Measurements from ENCODE around the gene AKT1S1. TPM values are rescaled to one million over a fixed set of nuclear protein-coding genes. Genes with fewer than 3 reads are reported as not detected.

Gene AKT1S1
- total RNA-seq, 1 donor from 2014 or later: 48.8 TPM

- peak; percentile 40 for TF ChIP-seq CTCF (IDR thresholded peaks at IDR 0.05; ENCODE audit: unreplicated experiment)
- H3K9me3 Mint-ChIP-seq (ENCODE audit: low read depth): no peaks in the 10 kb centered on the region
- DNase-seq (ENCODE audit: low spot score, unreplicated experiment): no peak
- peaks cover 29% of the 10 kb centered on the region for H3K4me1 Mint-ChIP-seq (ENCODE audit: low read depth)
- no peaks in the 10 kb centered on the region for H3K27me3 Mint-ChIP-seq
- H3K36me3 Mint-ChIP-seq (ENCODE audit: insufficient read depth): peaks cover 35% of the 10 kb centered on the region
- no peak overlapping the region for H3K4me3 Mint-ChIP-seq (ENCODE audit: low read depth)
- H3K27ac Mint-ChIP-seq: peak overlapping the region; percentile 90
Measured at GRCh38 chr19:49916839-49917733, 39.9 kb upstream of the AKT1S1 start.

GRCh38 chr19:49915271-49915670 is 38.1 kb upstream of the AKT1S1 start:
- no peak for DNase-seq (ENCODE audit: low spot score, unreplicated experiment)
- no peaks in the 10 kb centered on the region for H3K9me3 Mint-ChIP-seq (ENCODE audit: low read depth)
- peaks cover 16% of the 10 kb centered on the region for H3K4me1 Mint-ChIP-seq (ENCODE audit: low read depth)
- peak; percentile 19 for TF ChIP-seq CTCF (IDR thresholded peaks at IDR 0.05; ENCODE audit: unreplicated experiment)
- no peak overlapping the region for H3K27ac Mint-ChIP-seq
- H3K4me3 Mint-ChIP-seq (ENCODE audit: low read depth): no peak overlapping the region
- H3K36me3 Mint-ChIP-seq (ENCODE audit: insufficient read depth): peaks cover 33% of the 10 kb centered on the region
- H3K27me3 Mint-ChIP-seq: no peaks in the 10 kb centered on the region

GRCh38 chr19:49913720-49914119 is 36.6 kb upstream of the AKT1S1 start:
- peak overlapping the region; percentile 78 for H3K27ac Mint-ChIP-seq
- H3K36me3 Mint-ChIP-seq (ENCODE audit: insufficient read depth): peaks cover 32% of the 10 kb centered on the region
- peaks cover 16% of the 10 kb centered on the region for H3K4me1 Mint-ChIP-seq (ENCODE audit: low read depth)
- no peaks in the 10 kb centered on the region for H3K27me3 Mint-ChIP-seq
- DNase-seq (ENCODE audit: low spot score, unreplicated experiment): no peak
- TF ChIP-seq CTCF (IDR thresholded peaks at IDR 0.05; ENCODE audit: unreplicated experiment): no peak
- H3K9me3 Mint-ChIP-seq (ENCODE audit: low read depth): no peaks in the 10 kb centered on the region
- H3K4me3 Mint-ChIP-seq (ENCODE audit: low read depth): no peak overlapping the region

GRCh38 chr19:49912965-49913685 is 36.0 kb upstream of the AKT1S1 start:
- no peaks in the 10 kb centered on the region for H3K9me3 Mint-ChIP-seq (ENCODE audit: low read depth)
- no peak overlapping the region for H3K4me3 Mint-ChIP-seq (ENCODE audit: low read depth)
- peak overlapping the region; percentile 78 for H3K27ac Mint-ChIP-seq
- H3K36me3 Mint-ChIP-seq (ENCODE audit: insufficient read depth): peaks cover 30% of the 10 kb centered on the region
- TF ChIP-seq CTCF (IDR thresholded peaks at IDR 0.05; ENCODE audit: unreplicated experiment): peak; percentile 50
- no peaks in the 10 kb centered on the region for H3K27me3 Mint-ChIP-seq
- no peak for DNase-seq (ENCODE audit: low spot score, unreplicated experiment)
- peaks cover 16% of the 10 kb centered on the region for H3K4me1 Mint-ChIP-seq (ENCODE audit: low read depth)

DNA sequence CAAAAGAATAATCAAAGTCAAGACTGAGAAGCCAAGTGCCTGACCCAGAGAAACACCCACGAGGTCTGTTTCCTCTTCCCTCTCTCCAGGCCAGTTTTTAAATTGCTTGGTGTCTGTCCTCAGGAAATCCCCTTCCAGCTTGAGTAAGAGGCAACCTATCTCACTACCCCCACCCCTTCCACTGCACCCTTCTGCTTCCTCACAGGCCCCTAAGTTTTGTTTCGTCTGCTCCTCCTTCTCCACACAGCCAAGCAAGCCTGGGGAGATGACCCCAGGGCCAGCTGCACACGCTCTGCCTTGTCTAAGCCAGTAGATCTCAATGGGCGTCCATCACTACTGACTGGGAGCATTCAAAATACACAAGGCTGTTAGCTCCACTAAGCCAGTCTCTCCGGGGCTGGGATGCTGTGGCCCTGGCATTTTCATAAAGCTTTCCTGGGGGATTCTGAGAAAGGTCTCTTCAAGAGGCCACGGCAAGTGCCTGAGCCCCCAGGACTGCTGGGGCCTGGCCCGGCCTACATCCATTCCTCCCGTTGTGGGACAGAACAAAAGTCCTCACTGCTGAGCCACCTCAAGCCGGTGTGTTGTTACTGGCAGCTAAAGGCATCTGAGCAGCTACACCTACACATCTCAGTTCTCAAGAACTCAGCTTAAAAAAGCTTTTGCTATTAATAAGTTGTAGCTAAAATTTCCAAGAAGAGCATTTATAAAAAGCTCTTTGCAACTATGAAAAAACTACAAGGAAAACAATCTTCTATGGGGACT is 34.4 kb upstream of the AKT1S1 start:
- Mint-ChIP-seq H3K27me3 (no peaks in the 10 kb centered on the region), H3K9me3 (ENCODE audit: low read depth) (no peaks in the 10 kb centered on the region), H3K4me3 (ENCODE audit: low read depth) (no peak overlapping the region), H3K4me1 (ENCODE audit: low read depth) (peaks cover 13% of the 10 kb centered on the region), H3K36me3 (ENCODE audit: insufficient read depth) (peaks cover 30% of the 10 kb centered on the region), H3K27ac (peak overlapping the region; percentile 1)
- DNase-seq (ENCODE audit: low spot score, unreplicated experiment): no peak
- no peak for TF ChIP-seq CTCF (IDR thresholded peaks at IDR 0.05; ENCODE audit: unreplicated experiment)

All from progenitor cell of endocrine pancreas (in vitro differentiated cells).